DOHH2 (cell line): ENCODE measurements around the gene TSPAN2.

ENCODE experiments used
- EZH2phosphoT487 ChIP-seq: fragments of 200-600 bp; sonication (generic); IDR thresholded peaks from 2 replicates; pipeline ENCODE4 v1.6.1; 2017; ENCODE audit warnings: borderline replicate concordance, mild to moderate bottlenecking, antibody characterized with exemption, low read length, moderate library complexity, mixed read lengths
- TF ChIP-seq, protein P1 (sequence below): fragments of 200-600 bp; sonication (generic); IDR thresholded peaks from one replicate; pipeline ENCODE4 v1.5.1; 2014; ENCODE audit warnings: antibody characterized with exemption, mild to moderate bottlenecking, low read depth, low read length; ENCODE audit not compliant: poor library complexity, severe bottlenecking

DNA sequence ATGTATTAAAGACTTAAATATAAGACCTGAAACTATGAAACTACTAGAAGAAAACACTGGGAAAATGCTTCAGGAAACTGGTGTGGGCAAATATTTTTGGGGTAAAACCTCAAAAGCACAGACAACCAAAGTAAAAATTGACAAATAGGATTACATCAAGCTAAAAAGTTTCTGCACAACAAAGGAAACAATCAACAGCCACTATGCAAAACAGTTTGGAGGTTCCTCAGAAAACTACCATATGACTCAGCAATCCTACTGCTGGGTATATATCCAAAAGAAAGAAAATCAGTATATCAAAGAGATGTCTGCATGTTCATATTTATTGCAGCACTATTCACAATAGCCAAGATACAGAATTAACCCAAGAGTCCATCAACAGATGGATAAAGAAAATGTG is 42.6 kb downstream of the TSPAN2 start:
- TF ChIP-seq, protein P1, sequence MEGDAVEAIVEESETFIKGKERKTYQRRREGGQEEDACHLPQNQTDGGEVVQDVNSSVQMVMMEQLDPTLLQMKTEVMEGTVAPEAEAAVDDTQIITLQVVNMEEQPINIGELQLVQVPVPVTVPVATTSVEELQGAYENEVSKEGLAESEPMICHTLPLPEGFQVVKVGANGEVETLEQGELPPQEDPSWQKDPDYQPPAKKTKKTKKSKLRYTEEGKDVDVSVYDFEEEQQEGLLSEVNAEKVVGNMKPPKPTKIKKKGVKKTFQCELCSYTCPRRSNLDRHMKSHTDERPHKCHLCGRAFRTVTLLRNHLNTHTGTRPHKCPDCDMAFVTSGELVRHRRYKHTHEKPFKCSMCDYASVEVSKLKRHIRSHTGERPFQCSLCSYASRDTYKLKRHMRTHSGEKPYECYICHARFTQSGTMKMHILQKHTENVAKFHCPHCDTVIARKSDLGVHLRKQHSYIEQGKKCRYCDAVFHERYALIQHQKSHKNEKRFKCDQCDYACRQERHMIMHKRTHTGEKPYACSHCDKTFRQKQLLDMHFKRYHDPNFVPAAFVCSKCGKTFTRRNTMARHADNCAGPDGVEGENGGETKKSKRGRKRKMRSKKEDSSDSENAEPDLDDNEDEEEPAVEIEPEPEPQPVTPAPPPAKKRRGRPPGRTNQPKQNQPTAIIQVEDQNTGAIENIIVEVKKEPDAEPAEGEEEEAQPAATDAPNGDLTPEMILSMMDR: no peak
- TF ChIP-seq EZH2phosphoT487: no peak
